Stimulated activated CD4-positive, alpha-beta T cell treated with anti-CD3 and anti-CD28 coated beads, Interleukin-2, amount 100 ng/mL, for 4 hours (primary cell): ENCODE data around the gene FOXRED1.
A peak's percentile ranks its signal among the peaks of the same experiment; 100 is the strongest.
"Not testable (repeated sequence)": the region's sequence is repeated elsewhere in the genome, so short reads cannot be mapped to it uniquely, and the experiment has no call there.

Experiments used
- DNase-seq: peaks from one replicate; pipeline ENCODE4 v3.0.0-alpha.2; 2020; ENCODE audit warnings: low read depth

Gene FOXRED1

GRCh38 chr11:126268708-126269579 lies at the start of gene FOXRED1, which contains the start of gene SRPRA:
Gene FOXRED1 (plus strand): TSS chr11:126269154. CDS start chr11:126269207, 53 bp downstream.
Gene SRPRA (minus strand): TSS chr11:126268895. CDS start chr11:126268804, 91 bp downstream.
- DNase-seq, result peak; percentile 100

GRCh38 chr11:126219547-126219946 lies 49.4 kb upstream of the FOXRED1 start:
- no peak for DNase-seq

- no peak for DNase-seq
These were observed 44.2 kb upstream of the FOXRED1 start for GRCh38 chr11:126224647-126225294.

GRCh38 chr11:126225295-126225665 lies 43.7 kb upstream of the FOXRED1 start:
- no peak for DNase-seq

GRCh38 chr11:126226334-126227084 lies 42.4 kb upstream of the FOXRED1 start:
- DNase-seq, result no peak

- DNase-seq, result no peak
These were observed 39.0 kb upstream of the FOXRED1 start for GRCh38 chr11:126229858-126230540.

- DNase-seq, result no peak
These were observed 37.1 kb upstream of the FOXRED1 start for GRCh38 chr11:126231725-126232459.

GRCh38 chr11:126232683-126233082 lies 36.3 kb upstream of the FOXRED1 start:
- DNase-seq, result no peak

GRCh38 chr11:126233391-126233790 lies 35.6 kb upstream of the FOXRED1 start:
- no peak for DNase-seq

GRCh38 chr11:126246636-126247035 lies 22.3 kb upstream of the FOXRED1 start:
- DNase-seq, result no peak

GRCh38 chr11:126253265-126253664 lies 15.7 kb upstream of the FOXRED1 start:
- DNase-seq, result no peak

- no peak for DNase-seq
These were observed 14.1 kb upstream of the FOXRED1 start for GRCh38 chr11:126254819-126255218.

GRCh38 chr11:126255507-126255906 lies 13.4 kb upstream of the FOXRED1 start:
- not testable (repeated sequence) for DNase-seq

GRCh38 chr11:126256216-126256615 lies 12.7 kb upstream of the FOXRED1 start:
- no peak for DNase-seq

GRCh38 chr11:126257144-126257543 lies 11.8 kb upstream of the FOXRED1 start:
- no peak for DNase-seq

GRCh38 chr11:126257764-126258163 lies 11.2 kb upstream of the FOXRED1 start:
- no peak for DNase-seq

GRCh38 chr11:126262216-126262615 lies 6.7 kb upstream of the FOXRED1 start:
- no peak for DNase-seq

- no peak for DNase-seq
These were observed 5.5 kb upstream of the FOXRED1 start for GRCh38 chr11:126263489-126263888.

- no peak for DNase-seq
These were observed 3.1 kb upstream of the FOXRED1 start for GRCh38 chr11:126265811-126266210.

- DNase-seq, result no peak
These were observed 1.3 kb upstream of the FOXRED1 start for GRCh38 chr11:126267650-126268049.

- DNase-seq, result no peak
These were observed 620 bp upstream of the FOXRED1 start for GRCh38 chr11:126268361-126268707.
